Measurements from ENCODE around the gene FALEC.

GRCh38 chr1:150563340-150564038, 47.9 kb downstream of the FALEC start:
- TF ChIP-seq CTCF (IDR thresholded peaks at IDR 0.05; ENCODE audit: borderline replicate concordance, extremely low read depth, low read length, poor library complexity, severe bottlenecking) (no peak), EZH2 (IDR thresholded peaks at IDR 0.05; ENCODE audit: borderline replicate concordance, low read depth, low read length, severe bottlenecking) (no peak)

All from DND-41 (cell line).